NT2/D1 (cell line): ENCODE measurements around the gene TAOK1.

Experiments used
- SUZ12 ChIP-seq: IDR thresholded peaks from 2 replicates; pipeline ENCODE4 v1.6.1; 2011; ENCODE audit not compliant: insufficient read length, insufficient read depth; ENCODE audit errors: extremely low read depth
- YY1 ChIP-seq: IDR thresholded peaks from 2 replicates; pipeline ENCODE4 v1.6.1; 2011; ENCODE audit not compliant: insufficient read length, insufficient read depth
- ZNF274 ChIP-seq: IDR thresholded peaks from 2 replicates; pipeline ENCODE4 v1.6.1; 2011; ENCODE audit warnings: mild to moderate bottlenecking, low read depth, low read length

- TF ChIP-seq ZNF274 (no peak), SUZ12 (no peak), YY1 (no peak)
These were observed 165.7 kb downstream of the TAOK1 start for GRCh38 chr17:29555840-29556239.
